22Rv1 (cell line): ENCODE measurements around the gene PPCS.

Experiments
- H3K27ac ChIP-seq: fragments of 450-650 bp; 2 replicates; pipeline ENCODE4 v1.5.1; 2017
- CTCF ChIP-seq: fragments of 450-650 bp; IDR thresholded peaks from 2 replicates; pipeline ENCODE4 v1.5.1; 2017; ENCODE audit warnings: mild to moderate bottlenecking
- ZFX ChIP-seq: fragments of 450-650 bp; IDR thresholded peaks from 2 replicates; pipeline ENCODE4 v1.6.1; 2017; ENCODE audit warnings: antibody characterized with exemption, borderline replicate concordance

PPCS gene

GRCh38 chr1:42431514-42431913 is 24.8 kb upstream of the PPCS start:
- H3K27ac ChIP-seq = no peak overlapping the region
- TF ChIP-seq ZFX = no peak
- no peak for TF ChIP-seq CTCF

- TF ChIP-seq CTCF = no peak
- no peak for TF ChIP-seq ZFX
- H3K27ac ChIP-seq = no peak overlapping the region
Observed at GRCh38 chr1:42432714-42433113, 23.6 kb upstream of the PPCS start.

GRCh38 chr1:42433369-42433768 is 23.0 kb upstream of the PPCS start:
- TF ChIP-seq CTCF (no peak), ZFX (no peak)
- H3K27ac ChIP-seq = no peak overlapping the region

DNA sequence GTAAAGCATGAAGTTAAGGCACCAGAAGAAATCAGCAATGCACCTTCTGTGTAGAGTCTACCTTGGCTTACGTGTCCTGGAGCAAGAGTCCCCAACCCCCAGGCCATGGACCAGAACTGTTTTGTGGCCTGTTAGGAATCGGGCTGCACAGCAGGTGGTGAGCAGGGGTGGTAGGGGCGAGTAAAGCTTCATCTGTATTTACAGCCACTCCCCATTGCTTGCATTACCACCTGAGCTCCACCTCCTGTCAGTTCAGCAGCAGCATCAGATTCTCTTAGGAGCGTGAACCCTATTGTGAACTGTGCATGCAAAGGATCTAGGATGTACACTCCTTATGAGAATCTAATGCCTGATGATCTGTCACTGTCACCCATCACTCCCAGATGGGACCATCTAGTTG is 22.0 kb upstream of the PPCS start:
- TF ChIP-seq ZFX (no peak), CTCF (no peak)
- no peak overlapping the region for H3K27ac ChIP-seq

DNA sequence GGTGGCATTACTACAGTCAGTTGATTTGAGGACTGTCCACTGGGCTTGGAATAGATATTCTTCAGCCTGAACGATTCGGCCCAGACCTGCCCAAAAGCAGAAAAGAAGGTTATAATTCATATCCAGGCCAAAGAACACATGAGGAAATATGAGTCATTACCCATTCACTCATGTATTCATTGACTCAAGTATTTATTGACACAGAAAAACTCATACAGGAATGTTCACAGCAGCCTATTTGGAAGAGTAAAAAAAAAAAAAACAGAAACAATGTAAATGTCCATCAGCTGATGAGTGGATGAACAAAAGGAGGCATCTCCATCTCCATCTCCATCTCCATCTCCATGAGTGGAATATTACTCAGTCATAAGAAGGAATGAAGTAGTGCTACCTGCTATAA is 16.4 kb upstream of the PPCS start:
- no peak for TF ChIP-seq CTCF
- TF ChIP-seq ZFX = no peak

GRCh38 chr1:42442662-42443061 is 13.7 kb upstream of the PPCS start:
- H3K27ac ChIP-seq = no peak overlapping the region
- no peak for TF ChIP-seq ZFX
- no peak for TF ChIP-seq CTCF

More for the DNA sequence above, 16.4 kb upstream of the PPCS start:
- no peak overlapping the region for H3K27ac ChIP-seq

- TF ChIP-seq ZFX = no peak
- TF ChIP-seq CTCF = no peak
- H3K27ac ChIP-seq = no peak overlapping the region
Observed at GRCh38 chr1:42449256-42449655, 7.1 kb upstream of the PPCS start.
